Trophoblast cell (in vitro differentiated cells and primary cell): Measurements from ENCODE around the gene CIT.

ENCODE experiments used
- DNase-seq, 2 donors: peaks; one replicate each; pipeline ENCODE4 v3.0.0-alpha.2; 2016
- H2AFZ ChIP-seq: 2 replicates; pipeline ENCODE4 v1.6.1; 2013; ENCODE audit warnings: low read length, moderate library complexity, mild to moderate bottlenecking; ENCODE audit not compliant: insufficient read depth, poor library complexity
- H2AK5ac ChIP-seq: 2 replicates; pipeline ENCODE4 v1.6.1; 2013; ENCODE audit warnings: mild to moderate bottlenecking, low read length
- H2BK120ac ChIP-seq: 2 replicates; pipeline ENCODE4 v1.6.1; 2013; ENCODE audit warnings: low read length, mild to moderate bottlenecking, moderate library complexity; ENCODE audit not compliant: insufficient read depth, poor library complexity
- H2BK12ac ChIP-seq: 2 replicates; pipeline ENCODE4 v1.6.1; 2013; ENCODE audit warnings: mild to moderate bottlenecking, low read length, moderate library complexity
- H2BK5ac ChIP-seq: 2 replicates; pipeline ENCODE4 v1.6.1; 2013; ENCODE audit warnings: low read length, low read depth, moderate library complexity, mild to moderate bottlenecking; ENCODE audit not compliant: poor library complexity
- H3K14ac ChIP-seq: 2 replicates; pipeline ENCODE4 v1.6.1; 2013; ENCODE audit warnings: mild to moderate bottlenecking, low read length
- H3K18ac ChIP-seq: 2 replicates; pipeline ENCODE4 v1.6.1; 2013; ENCODE audit warnings: mild to moderate bottlenecking, low read length
- H3K23ac ChIP-seq: 2 replicates; pipeline ENCODE4 v1.6.1; 2013; ENCODE audit warnings: low read length
- H3K27ac ChIP-seq: 2 replicates; pipeline ENCODE4 v1.5.1; 2013; ENCODE audit warnings: low read depth, mild to moderate bottlenecking, inconsistent platforms, low read length, moderate library complexity
- H3K27me3 ChIP-seq: 2 replicates; pipeline ENCODE4 v1.6.1; 2013; ENCODE audit warnings: inconsistent platforms, mild to moderate bottlenecking, low read length, moderate library complexity; ENCODE audit not compliant: insufficient read depth
- H3K36me3 ChIP-seq, 2 experiments: 1 replicate in 1 of 2; 2 replicates in 1 of 2; pipeline ENCODE4 v1.6.1; 2013; ENCODE audit warnings: low read length in 2 of 2, mild to moderate bottlenecking in 2 of 2, moderate library complexity in 1 of 2; ENCODE audit not compliant: insufficient read depth in 2 of 2, control insufficient read depth in 1 of 2
- H3K4ac ChIP-seq: 2 replicates; pipeline ENCODE4 v1.6.1; 2013; ENCODE audit warnings: low read depth, mild to moderate bottlenecking, low read length, moderate library complexity
- H3K4me1 ChIP-seq, 2 experiments: 1 replicate in 1 of 2; 2 replicates in 1 of 2; pipeline ENCODE4 v1.6.1; 2013; ENCODE audit warnings: low read length in 2 of 2, mild to moderate bottlenecking in 2 of 2, moderate library complexity in 1 of 2; ENCODE audit not compliant: insufficient read depth in 2 of 2, control insufficient read depth in 1 of 2
- H3K4me2 ChIP-seq: 2 replicates; pipeline ENCODE4 v1.6.1; 2013; ENCODE audit warnings: inconsistent platforms, mild to moderate bottlenecking, low read length, moderate library complexity
- H3K4me3 ChIP-seq: 2 replicates; pipeline ENCODE4 v1.5.1; 2013; ENCODE audit warnings: mild to moderate bottlenecking, low read depth, low read length, inconsistent platforms
- H3K79me1 ChIP-seq: one replicate; pipeline ENCODE4 v1.6.1; 2013; ENCODE audit warnings: low read length
- H3K79me2 ChIP-seq: 2 replicates; pipeline ENCODE4 v1.6.1; 2013; ENCODE audit warnings: low read length, mild to moderate bottlenecking; ENCODE audit not compliant: control insufficient read depth, insufficient read depth, poor library complexity
- H3K9ac ChIP-seq: 2 replicates; pipeline ENCODE4 v1.6.1; 2013; ENCODE audit warnings: mild to moderate bottlenecking, low read length
- H3K9me3 ChIP-seq: 2 replicates; pipeline ENCODE4 v1.6.1; 2013; ENCODE audit warnings: low read depth, mild to moderate bottlenecking, control low read depth, inconsistent platforms, low read length; ENCODE audit not compliant: insufficient read depth
- H4K12ac ChIP-seq: 2 replicates; pipeline ENCODE4 v1.6.1; 2013; ENCODE audit warnings: low read depth, mild to moderate bottlenecking, low read length, moderate library complexity
- H4K8ac ChIP-seq: 2 replicates; pipeline ENCODE4 v1.6.1; 2013; ENCODE audit warnings: low read depth, mild to moderate bottlenecking, low read length, moderate library complexity
- H4K91ac ChIP-seq: one replicate; pipeline ENCODE4 v1.6.1; 2013; ENCODE audit warnings: low read depth, mild to moderate bottlenecking, low read length, moderate library complexity
- WGBS: extraction: QIAGEN DNeasy Blood & Tissue Kit; methylation state at CpG from one replicate; pipeline ENCODE4 v1.1.7; 2013; ENCODE audit warnings: missing lambda C conversion rate; ENCODE audit not compliant: insufficient read length, insufficient coverage; ENCODE audit errors: extremely low coverage; 5-methylcytosine and 5-hydroxymethylcytosine counted together

Gene CIT

DNA sequence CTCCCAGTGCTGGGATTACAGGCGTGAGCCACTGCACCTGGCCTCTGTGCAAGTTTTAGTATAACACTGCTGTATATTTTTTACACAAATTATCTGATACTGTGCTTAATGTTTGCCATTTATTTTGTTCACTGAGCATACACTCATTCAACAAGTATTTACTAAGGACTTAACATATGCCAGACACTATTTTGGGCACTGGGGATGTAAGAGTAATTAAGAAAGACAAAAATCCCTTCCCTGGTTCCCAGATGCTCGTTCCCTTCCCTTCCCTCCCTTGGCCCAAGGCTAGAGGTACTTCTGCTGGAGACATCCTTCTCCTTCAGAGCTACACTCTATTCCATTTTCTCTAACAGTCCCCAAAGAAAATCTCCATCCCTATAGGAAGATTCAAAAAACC lies 12.5 kb downstream of the CIT start:
- no peak overlapping the region for H3K14ac ChIP-seq
- H4K8ac ChIP-seq: no peak overlapping the region
- no peak overlapping the region for H3K9ac ChIP-seq
- H3K18ac ChIP-seq: no peak overlapping the region
- no peak overlapping the region for H2AFZ ChIP-seq
- no peak overlapping the region for H2BK120ac ChIP-seq
- H3K4ac ChIP-seq: no peak overlapping the region
- no peaks in the 10 kb centered on the region for H3K79me1 ChIP-seq
- no peaks in the 10 kb centered on the region for H3K4me1 ChIP-seq
- H2AK5ac ChIP-seq: no peak overlapping the region
- H2BK5ac ChIP-seq: no peak overlapping the region
- no peak overlapping the region for H4K12ac ChIP-seq
- H3K4me2 ChIP-seq: no peak overlapping the region
- no peaks in the 10 kb centered on the region for H3K79me2 ChIP-seq
- no peak overlapping the region for H4K91ac ChIP-seq
- no peaks in the 10 kb centered on the region for H3K27me3 ChIP-seq
- no peak overlapping the region for H3K27ac ChIP-seq
- H3K4me3 ChIP-seq: no peak overlapping the region
- H3K36me3 ChIP-seq: peaks cover 18 to 22% of the 10 kb centered on the region in 2 experiments
- no peak for DNase-seq
- no peaks in the 10 kb centered on the region for H3K9me3 ChIP-seq
- WGBS: no CpG with 5 or more reads among the region's 2 CpGs
- H3K23ac ChIP-seq: no peak overlapping the region
- no peak overlapping the region for H2BK12ac ChIP-seq

DNA sequence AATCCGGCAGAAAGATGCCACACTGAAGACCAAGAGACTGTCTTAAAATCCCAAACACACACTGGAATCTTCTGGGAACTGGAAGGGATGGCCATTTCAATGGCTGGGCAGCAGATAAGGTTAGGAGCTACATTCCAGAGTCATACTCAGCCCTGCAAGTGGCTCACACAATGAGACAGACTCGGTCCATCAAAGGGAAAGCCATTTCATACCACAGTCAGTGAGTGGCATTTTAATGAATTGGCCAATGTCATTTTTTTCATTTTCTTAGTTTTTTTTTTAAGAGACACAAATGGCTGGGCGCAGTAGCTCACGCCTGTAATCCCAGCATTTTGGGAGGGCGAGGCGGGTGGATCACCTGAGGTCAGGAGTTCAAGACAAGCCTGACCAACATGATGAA lies 17.9 kb downstream of the CIT start:
- no peak overlapping the region for H4K91ac ChIP-seq
- H3K9me3 ChIP-seq: no peaks in the 10 kb centered on the region
- no CpG with 5 or more reads among the region's 6 CpGs for WGBS
- no peak overlapping the region for H2AK5ac ChIP-seq
- H3K4me1 ChIP-seq: no peaks in the 10 kb centered on the region
- H3K36me3 ChIP-seq: peaks cover 4 to 7% of the 10 kb centered on the region in 2 experiments
- no peaks in the 10 kb centered on the region for H3K79me2 ChIP-seq
- no peak overlapping the region for H2AFZ ChIP-seq
- no peak overlapping the region for H4K12ac ChIP-seq
- no peak overlapping the region for H4K8ac ChIP-seq
- no peak overlapping the region for H3K4ac ChIP-seq
- no peak overlapping the region for H3K18ac ChIP-seq
- no peak overlapping the region for H2BK12ac ChIP-seq
- no peak overlapping the region for H3K4me2 ChIP-seq
- DNase-seq: peak; percentile 46 to 92
- H3K27me3 ChIP-seq: no peaks in the 10 kb centered on the region
- H2BK120ac ChIP-seq: no peak overlapping the region
- no peaks in the 10 kb centered on the region for H3K79me1 ChIP-seq
- H3K27ac ChIP-seq: no peak overlapping the region
- H3K4me3 ChIP-seq: no peak overlapping the region
- no peak overlapping the region for H3K23ac ChIP-seq
- no peak overlapping the region for H3K9ac ChIP-seq
- H2BK5ac ChIP-seq: no peak overlapping the region
- no peak overlapping the region for H3K14ac ChIP-seq

DNA sequence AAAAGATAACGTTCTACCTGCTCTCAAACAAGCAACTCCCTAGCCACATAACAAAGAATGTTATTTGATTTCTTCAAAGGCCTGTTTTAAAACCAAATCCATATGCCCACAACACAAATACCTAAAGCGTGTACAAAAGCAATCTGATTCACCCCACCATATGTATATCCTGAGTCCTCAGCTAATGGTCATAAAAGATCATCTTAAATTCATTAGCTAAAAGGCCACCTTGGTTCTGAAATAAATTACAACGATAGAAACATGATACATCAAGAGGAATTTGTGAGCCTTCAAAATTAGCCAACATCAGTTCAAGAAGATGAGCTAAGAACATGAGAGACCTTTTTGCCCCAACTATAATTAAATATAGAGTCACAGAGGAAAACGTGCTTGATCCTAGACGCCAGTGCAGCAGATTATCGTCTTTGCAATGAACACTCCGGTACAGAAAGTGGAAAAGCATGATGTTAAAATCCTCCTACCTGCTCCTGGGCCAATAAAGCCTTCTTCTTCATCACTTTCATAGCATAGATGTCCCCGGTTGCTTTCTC lies 20.0 kb downstream of the CIT start:
- Histone ChIP-seq H3K27me3 (no peaks in the 10 kb centered on the region), H3K79me2 (no peaks in the 10 kb centered on the region), H4K91ac (no peak overlapping the region), H3K79me1 (no peaks in the 10 kb centered on the region), H3K4me3 (no peak overlapping the region), H3K27ac (no peak overlapping the region), H3K23ac (no peak overlapping the region), H3K36me3 (peaks cover 4 to 7% of the 10 kb centered on the region in 2 experiments), H3K14ac (no peak overlapping the region), H2AFZ (no peak overlapping the region), H4K8ac (no peak overlapping the region), H4K12ac (no peak overlapping the region), H3K9ac (no peak overlapping the region), H2BK120ac (no peak overlapping the region), H3K4me1 (no peaks in the 10 kb centered on the region), H3K4ac (no peak overlapping the region), H3K4me2 (no peak overlapping the region), H3K9me3 (no peaks in the 10 kb centered on the region), H2AK5ac (no peak overlapping the region), H3K18ac (no peak overlapping the region), H2BK12ac (no peak overlapping the region), H2BK5ac (no peak overlapping the region)
- no CpG with 5 or more reads among the region's 8 CpGs for WGBS
- no peak for DNase-seq

DNA sequence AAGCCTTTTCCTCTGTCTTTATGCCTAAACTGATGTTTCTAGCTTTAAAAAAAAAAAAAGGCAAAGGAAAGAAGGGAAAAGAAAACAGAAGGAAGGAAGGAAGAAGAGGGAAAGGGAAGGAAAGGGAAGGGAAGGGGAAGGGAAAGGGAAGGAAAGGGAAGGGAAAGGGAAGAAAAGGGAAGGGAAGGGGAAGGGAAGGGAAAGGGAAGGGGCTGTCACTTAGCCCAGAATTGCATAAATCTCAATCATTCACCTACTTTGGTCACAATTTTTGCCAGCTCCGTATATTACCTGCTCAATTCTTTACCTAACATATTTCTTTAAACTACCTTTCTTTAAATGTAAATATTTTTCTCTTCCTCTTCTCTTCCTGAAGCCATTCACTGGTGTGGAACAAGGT lies 26.8 kb downstream of the CIT start:
- Histone ChIP-seq H3K14ac (no peak overlapping the region), H3K4me2 (no peak overlapping the region), H2BK12ac (no peak overlapping the region), H4K8ac (no peak overlapping the region), H3K4me1 (no peaks in the 10 kb centered on the region), H3K4ac (no peak overlapping the region), H2BK120ac (no peak overlapping the region), H2BK5ac (no peak overlapping the region), H3K9ac (no peak overlapping the region), H3K27me3 (no peaks in the 10 kb centered on the region), H3K36me3 (peaks cover 7% of the 10 kb centered on the region in 2 experiments), H3K9me3 (no peaks in the 10 kb centered on the region), H4K91ac (no peak overlapping the region), H3K18ac (no peak overlapping the region), H3K27ac (no peak overlapping the region), H3K79me1 (no peaks in the 10 kb centered on the region), H2AFZ (no peak overlapping the region), H3K79me2 (no peaks in the 10 kb centered on the region), H2AK5ac (no peak overlapping the region), H3K4me3 (no peak overlapping the region), H3K23ac (no peak overlapping the region), H4K12ac (no peak overlapping the region)
- no peak for DNase-seq
- WGBS: 100% methylated on average over 1 of the region's 1 CpG
